ENCODE data around the gene STK33.

DNA sequence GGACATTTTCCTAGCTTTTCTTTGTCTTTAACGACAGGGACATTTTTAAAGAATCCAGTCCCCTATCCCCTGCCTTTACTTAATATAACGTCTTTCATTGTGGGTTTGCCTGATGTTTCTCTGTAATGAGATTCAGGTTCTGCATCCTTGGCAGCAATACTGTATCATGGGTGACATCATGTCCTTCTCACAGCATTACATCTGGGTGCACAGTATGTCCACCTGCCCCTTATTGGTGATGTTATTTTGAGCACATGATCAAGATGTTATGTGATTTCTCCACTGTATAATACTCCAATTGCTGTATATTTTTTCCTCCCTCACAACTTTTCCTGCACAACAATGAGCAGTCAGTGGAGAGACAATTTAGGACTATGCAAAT, 9.7 kb upstream of the STK33 start:
- TF ChIP-seq, protein P1, sequence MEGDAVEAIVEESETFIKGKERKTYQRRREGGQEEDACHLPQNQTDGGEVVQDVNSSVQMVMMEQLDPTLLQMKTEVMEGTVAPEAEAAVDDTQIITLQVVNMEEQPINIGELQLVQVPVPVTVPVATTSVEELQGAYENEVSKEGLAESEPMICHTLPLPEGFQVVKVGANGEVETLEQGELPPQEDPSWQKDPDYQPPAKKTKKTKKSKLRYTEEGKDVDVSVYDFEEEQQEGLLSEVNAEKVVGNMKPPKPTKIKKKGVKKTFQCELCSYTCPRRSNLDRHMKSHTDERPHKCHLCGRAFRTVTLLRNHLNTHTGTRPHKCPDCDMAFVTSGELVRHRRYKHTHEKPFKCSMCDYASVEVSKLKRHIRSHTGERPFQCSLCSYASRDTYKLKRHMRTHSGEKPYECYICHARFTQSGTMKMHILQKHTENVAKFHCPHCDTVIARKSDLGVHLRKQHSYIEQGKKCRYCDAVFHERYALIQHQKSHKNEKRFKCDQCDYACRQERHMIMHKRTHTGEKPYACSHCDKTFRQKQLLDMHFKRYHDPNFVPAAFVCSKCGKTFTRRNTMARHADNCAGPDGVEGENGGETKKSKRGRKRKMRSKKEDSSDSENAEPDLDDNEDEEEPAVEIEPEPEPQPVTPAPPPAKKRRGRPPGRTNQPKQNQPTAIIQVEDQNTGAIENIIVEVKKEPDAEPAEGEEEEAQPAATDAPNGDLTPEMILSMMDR (CRISPR knock-in tag; IDR thresholded peaks at IDR 0.05): no peak
- no peak for TF ChIP-seq POLR2AphosphoS2 (IDR thresholded peaks at IDR 0.05; ENCODE audit: low read depth, low read length)
- TF ChIP-seq ZNF772 (CRISPR knock-in tag; IDR thresholded peaks at IDR 0.05): no peak
- TF ChIP-seq, protein P2, sequence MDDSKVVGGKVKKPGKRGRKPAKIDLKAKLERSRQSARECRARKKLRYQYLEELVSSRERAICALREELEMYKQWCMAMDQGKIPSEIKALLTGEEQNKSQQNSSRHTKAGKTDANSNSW (CRISPR knock-in tag; IDR thresholded peaks at IDR 0.05; ENCODE audit: borderline replicate concordance): no peak
- no peak for TF ChIP-seq POLR2A (IDR thresholded peaks at IDR 0.05; ENCODE audit: insufficient read depth in 1 of 2, low read depth in 2 of 2, low read length in 2 of 2)
- no peak for TF ChIP-seq PHB2 (IDR thresholded peaks at IDR 0.05; ENCODE audit: partially characterized antibody)
- TF ChIP-seq ZFP37 (CRISPR knock-in tag; IDR thresholded peaks at IDR 0.05; ENCODE audit: borderline replicate concordance): no peak
- no peak for TF ChIP-seq KLF11 (CRISPR knock-in tag; IDR thresholded peaks at IDR 0.05)
- no peak for TF ChIP-seq TGIF2 (CRISPR knock-in tag; IDR thresholded peaks at IDR 0.05)
- TF ChIP-seq MBNL3 (CRISPR knock-in tag; conservative IDR thresholded peaks at IDR 0.05): no peak
- TF ChIP-seq, protein P3, sequence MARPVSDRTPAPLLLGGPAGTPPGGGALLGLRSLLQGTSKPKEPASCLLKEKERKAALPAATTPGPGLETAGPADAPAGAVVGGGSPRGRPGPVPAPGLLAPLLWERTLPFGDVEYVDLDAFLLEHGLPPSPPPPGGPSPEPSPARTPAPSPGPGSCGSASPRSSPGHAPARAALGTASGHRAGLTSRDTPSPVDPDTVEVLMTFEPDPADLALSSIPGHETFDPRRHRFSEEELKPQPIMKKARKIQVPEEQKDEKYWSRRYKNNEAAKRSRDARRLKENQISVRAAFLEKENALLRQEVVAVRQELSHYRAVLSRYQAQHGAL (CRISPR knock-in tag; IDR thresholded peaks at IDR 0.05; ENCODE audit: not compliant biosample characterization): no peak
- TF ChIP-seq FOXP1 (IDR thresholded peaks at IDR 0.05): no peak
- no peak for TF ChIP-seq FOXP1 (CRISPR knock-in tag; IDR thresholded peaks at IDR 0.05)
